HepG2 (cell line): ENCODE measurements around the gene ACACB. TPM values are rescaled to one million over a fixed set of nuclear protein-coding genes. Genes with fewer than 3 reads are reported as not detected.
A peak's percentile ranks its signal among the peaks of the same experiment; 100 is the strongest.

Experiments used
- AHDC1 ChIP-seq: sonication (generic); formaldehyde crosslinking; IDR thresholded peaks from 2 replicates; pipeline ENCODE4 v1.5.1; 2020; ENCODE audit warnings: mild to moderate bottlenecking, missing genetic modification reagents, borderline replicate concordance
- ATF4 ChIP-seq, 2 experiments: fragments of 450-650 bp in 1 of 2; sonication (generic) in 1 of 2; formaldehyde crosslinking; IDR thresholded peaks; 2 replicates each; pipeline versions ENCODE4 v1.5.0 to v1.8.0; 2020 to 2022; ENCODE audit warnings: mild to moderate bottlenecking in 1 of 2, missing genetic modification reagents in 1 of 2
- ETV5 ChIP-seq: IDR thresholded peaks from 2 replicates; pipeline ENCODE4 v1.6.1; 2018; ENCODE audit warnings: missing biosample characterization, missing genetic modification reagents, inconsistent platforms, borderline replicate concordance
- GABPB1 ChIP-seq: IDR thresholded peaks from 2 replicates; pipeline ENCODE4 v1.6.1; 2016; ENCODE audit warnings: mild to moderate bottlenecking, missing genetic modification reagents, moderate library complexity, missing compliant biosample characterization
- HNF4G ChIP-seq, 2 experiments: sonication (generic) in 1 of 2; formaldehyde crosslinking in 1 of 2; IDR thresholded peaks; 2 replicates each; pipeline versions ENCODE4 v1.4.0 to v1.6.1; 2011 to 2020; ENCODE audit warnings: borderline replicate concordance in 2 of 2, low read depth in 2 of 2, mild to moderate bottlenecking in 2 of 2, low read length in 1 of 2, missing genetic modification reagents in 1 of 2, moderate library complexity in 1 of 2
- RERE ChIP-seq: IDR thresholded peaks from 2 replicates; pipeline ENCODE4 v1.6.1; 2016; ENCODE audit warnings: low read depth, missing genetic modification reagents, missing compliant biosample characterization
- SMARCE1 ChIP-seq: fragments of 450-650 bp; IDR thresholded peaks from 2 replicates; pipeline ENCODE4 v1.6.1; 2017; ENCODE audit warnings: borderline replicate concordance
- ZNF691 ChIP-seq: sonication (generic); formaldehyde crosslinking; IDR thresholded peaks from 2 replicates; pipeline ENCODE4 v1.4.0; 2020; ENCODE audit warnings: missing genetic modification reagents, low read depth, mild to moderate bottlenecking, borderline replicate concordance
- polyA plus RNA-seq, 8 experiments: library from polyadenylated mRNA; depleted of rRNA in 3 of 8; stranded (reverse) in 7 of 8; unstranded in 1 of 8; fragments of >200 nt; fragmentation: Illumina TruSeq in 4 of 8; extraction: Trizol in 4 of 8; gene quantifications; 2 replicates each; pipeline versions ENCODE4 v1.2.1 to v1.2.3, GENCODE V29; 2011 to 2016; ENCODE audit warnings: low read depth in 4 of 8, missing spikeins in 1 of 8, mixed read lengths in 1 of 8; ENCODE audit not compliant: insufficient read depth in 1 of 8
- total RNA-seq, 5 experiments: library from RNA; depleted of rRNA; stranded (reverse); fragments of >200 nt; fragmentation: Illumina TruSeq; extraction: Trizol; gene quantifications; 2 replicates each; pipeline ENCODE4 v1.2.3, GENCODE V29; 2016; ENCODE audit warnings: low read depth in 1 of 5

ACACB gene
- total and polyA plus RNA-seq, 2 of the 13 experiments (the other 11 are each of a cell fraction or from before 2014, with no cell fraction given) = 6.2 to 8.6 TPM

GRCh38 chr12:109093022-109093918, 23.1 kb upstream of the ACACB start, which contains the start of gene ALKBH2 (continued):
- TF ChIP-seq RERE (CRISPR knock-in tag) = peak; percentile 73; the same call in 1 of the 2 replicates
- peak; percentile 96 for TF ChIP-seq ETV5 (CRISPR knock-in tag)
- TF ChIP-seq ATF4 (CRISPR knock-in tag; IDR thresholded peaks at IDR 0.05) = peak in 1 of 2 experiments; percentile 84; a peak in 2 of 4 replicates
- TF ChIP-seq GABPB1 = peak; percentile 99
- TF ChIP-seq AHDC1 (CRISPR knock-in tag) = no peak
- peak; percentile 96 for TF ChIP-seq ZNF691 (CRISPR knock-in tag)
- no peak for TF ChIP-seq HNF4G (IDR thresholded peaks at IDR 0.05; ENCODE audit: borderline replicate concordance, low read depth, low read length)
- TF ChIP-seq HNF4G (CRISPR knock-in tag; IDR thresholded peaks at IDR 0.05; ENCODE audit: borderline replicate concordance, low read depth) = peak; percentile 84
- TF ChIP-seq SMARCE1 = no peak
